AG10803 (cell line): Measurements from ENCODE around the gene PPARGC1A.

Experiments used
- DNase-seq: peaks from one replicate; pipeline ENCODE4 v3.0.0; 2010; ENCODE audit warnings: low read depth
- H3K4me3 ChIP-seq: 2 replicates; pipeline ENCODE4 v1.5.1; 2011; ENCODE audit warnings: mild to moderate bottlenecking, low read length, control low read depth
- TF ChIP-seq, protein P1 (sequence below): conservative IDR thresholded peaks from 2 replicates; pipeline ENCODE4 v1.5.1; 2011; ENCODE audit warnings: mild to moderate bottlenecking, low read length, control low read depth, inconsistent platforms

Gene PPARGC1A

DNA sequence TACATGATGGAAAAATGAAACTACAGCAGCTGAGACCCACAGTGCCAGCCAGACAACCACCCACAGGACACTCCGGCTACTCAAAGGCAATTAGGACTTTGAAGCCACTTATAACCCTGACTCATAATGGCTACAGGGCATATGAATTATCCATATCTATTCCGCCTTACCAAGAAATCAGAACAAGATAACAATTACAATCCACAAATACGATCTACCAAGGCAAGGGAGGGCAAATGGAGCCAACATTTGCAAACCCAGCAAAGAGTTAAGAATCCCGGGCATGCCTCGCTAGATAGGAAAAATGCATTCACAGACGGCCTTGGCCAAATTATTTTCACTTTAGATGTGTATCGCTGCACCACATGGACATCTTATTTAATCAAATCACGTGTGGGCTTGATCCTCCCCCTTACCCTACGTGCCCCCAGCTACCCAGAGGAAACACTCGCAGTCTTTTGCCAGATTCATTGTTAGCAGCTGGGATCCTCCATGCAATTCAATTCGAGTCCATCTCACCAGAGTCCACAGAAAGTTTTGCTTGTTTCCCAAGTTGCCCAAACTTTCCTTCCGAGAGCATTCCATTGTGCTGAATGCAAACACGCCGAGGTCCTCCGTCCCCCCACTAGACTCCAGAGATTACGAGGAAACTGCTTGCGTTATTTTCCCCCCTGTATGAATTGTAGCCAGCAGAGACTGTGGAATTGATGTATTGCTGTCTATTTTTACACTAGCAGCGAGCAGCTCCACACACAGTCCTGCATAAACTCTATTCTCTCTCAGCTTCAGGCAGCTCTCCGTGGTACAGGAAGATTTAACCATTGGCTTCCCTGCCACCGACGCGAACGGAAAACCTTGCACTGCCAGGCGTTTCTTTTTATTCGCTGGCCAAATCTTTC, 1.2 kb downstream of the PPARGC1A start:
- TF ChIP-seq, protein P1, sequence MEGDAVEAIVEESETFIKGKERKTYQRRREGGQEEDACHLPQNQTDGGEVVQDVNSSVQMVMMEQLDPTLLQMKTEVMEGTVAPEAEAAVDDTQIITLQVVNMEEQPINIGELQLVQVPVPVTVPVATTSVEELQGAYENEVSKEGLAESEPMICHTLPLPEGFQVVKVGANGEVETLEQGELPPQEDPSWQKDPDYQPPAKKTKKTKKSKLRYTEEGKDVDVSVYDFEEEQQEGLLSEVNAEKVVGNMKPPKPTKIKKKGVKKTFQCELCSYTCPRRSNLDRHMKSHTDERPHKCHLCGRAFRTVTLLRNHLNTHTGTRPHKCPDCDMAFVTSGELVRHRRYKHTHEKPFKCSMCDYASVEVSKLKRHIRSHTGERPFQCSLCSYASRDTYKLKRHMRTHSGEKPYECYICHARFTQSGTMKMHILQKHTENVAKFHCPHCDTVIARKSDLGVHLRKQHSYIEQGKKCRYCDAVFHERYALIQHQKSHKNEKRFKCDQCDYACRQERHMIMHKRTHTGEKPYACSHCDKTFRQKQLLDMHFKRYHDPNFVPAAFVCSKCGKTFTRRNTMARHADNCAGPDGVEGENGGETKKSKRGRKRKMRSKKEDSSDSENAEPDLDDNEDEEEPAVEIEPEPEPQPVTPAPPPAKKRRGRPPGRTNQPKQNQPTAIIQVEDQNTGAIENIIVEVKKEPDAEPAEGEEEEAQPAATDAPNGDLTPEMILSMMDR, result no peak
- peak overlapping the region; percentile 60 for H3K4me3 ChIP-seq

DNA sequence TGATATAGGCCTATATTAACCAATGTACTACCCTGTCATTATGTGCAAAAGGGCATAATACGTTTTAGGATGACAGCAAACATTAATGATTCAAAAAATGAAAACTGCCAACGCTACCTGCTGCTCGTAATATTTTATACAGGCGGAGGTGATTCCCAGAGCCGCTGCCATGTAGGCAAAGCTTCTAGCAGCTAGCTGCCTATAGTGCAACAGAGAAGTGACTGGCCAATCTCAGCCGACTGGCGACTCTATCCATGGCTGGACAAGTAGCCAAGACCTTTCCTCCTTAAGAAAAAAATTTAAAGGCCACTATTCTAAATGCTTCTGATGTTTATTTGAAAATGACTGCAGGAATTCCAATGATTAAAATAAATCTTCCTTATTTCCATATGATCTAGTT, 1.9 kb downstream of the PPARGC1A start:
- DNase-seq, result no peak
- peak overlapping the region; percentile 60 for H3K4me3 ChIP-seq
- TF ChIP-seq, protein P1, result no peak

More for the DNA sequence above, 1.2 kb downstream of the PPARGC1A start:
- peak; percentile 68 for DNase-seq

DNA sequence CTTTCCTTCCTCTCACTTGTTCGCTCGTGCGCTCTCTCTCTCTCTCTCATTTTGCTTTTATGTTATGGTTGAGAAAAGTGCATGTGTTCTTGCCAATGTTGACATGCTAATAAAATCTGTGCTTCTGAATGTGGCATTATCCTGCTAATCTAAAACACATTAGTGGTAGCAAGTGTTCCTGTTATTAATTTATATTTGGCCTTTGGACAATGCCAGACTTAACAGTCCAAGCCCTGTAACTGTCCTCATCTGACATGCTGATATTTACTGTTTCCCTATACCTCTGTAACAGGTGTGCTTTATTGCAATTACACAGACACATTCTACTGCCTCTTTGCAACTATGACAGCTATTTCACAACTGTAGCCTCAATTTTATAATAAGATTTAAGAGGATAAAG, 2.7 kb downstream of the PPARGC1A start:
- TF ChIP-seq, protein P1, result no peak
- no peak overlapping the region for H3K4me3 ChIP-seq
- DNase-seq, result no peak

DNA sequence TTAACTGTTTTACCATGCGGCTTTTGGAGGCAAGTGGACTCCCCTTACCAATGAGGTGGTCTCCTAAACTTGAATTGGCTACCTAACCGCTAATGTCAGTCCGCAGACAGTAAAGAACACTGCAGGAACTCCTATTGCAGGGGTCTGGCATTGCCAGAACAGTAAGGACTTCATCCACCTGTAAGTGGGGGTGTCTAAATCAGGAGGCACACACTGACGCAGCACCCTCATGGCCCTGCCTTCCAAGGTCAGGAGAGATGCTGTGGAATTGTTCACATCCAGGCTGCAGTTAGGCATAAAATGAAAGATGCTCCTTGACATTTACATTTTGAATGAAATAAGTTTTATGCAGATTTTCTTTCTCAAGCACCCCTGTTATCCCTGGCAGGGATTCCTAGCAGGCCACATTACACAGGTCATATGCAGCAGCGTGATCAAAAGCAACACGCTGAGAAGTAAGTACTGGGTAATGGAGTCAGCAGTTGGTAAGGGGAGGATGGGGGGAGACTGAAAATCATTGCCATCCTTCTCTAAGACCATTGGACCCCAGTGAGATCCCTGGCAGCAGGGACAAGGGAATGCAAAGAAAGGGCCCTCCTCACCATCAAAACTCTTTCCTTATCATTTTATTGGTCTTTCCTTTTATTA, 3.8 kb downstream of the PPARGC1A start:
- DNase-seq, result no peak
- TF ChIP-seq, protein P1, result no peak
- H3K4me3 ChIP-seq, result no peak overlapping the region

DNA sequence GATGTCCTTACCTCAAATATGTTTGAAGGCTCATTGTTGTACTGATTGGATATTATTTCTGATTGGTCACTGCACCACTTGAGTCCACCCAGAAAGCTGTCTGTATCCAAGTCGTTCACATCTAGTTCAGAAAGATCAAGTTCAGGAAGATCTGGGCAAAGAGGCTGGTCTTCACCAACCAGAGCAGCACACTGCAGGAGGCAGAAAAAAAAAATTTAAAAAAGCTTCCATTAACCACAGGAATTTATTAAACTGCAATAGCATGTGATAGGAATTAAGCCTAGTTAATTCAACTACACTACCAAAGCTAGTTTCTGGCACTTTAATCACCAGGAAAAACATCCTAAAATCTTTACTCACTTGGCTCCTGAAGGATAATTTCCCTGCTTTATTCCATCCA, 5.1 kb downstream of the PPARGC1A start:
- no peak overlapping the region for H3K4me3 ChIP-seq
- peak; percentile 29 for DNase-seq
- TF ChIP-seq, protein P1, result no peak

DNA sequence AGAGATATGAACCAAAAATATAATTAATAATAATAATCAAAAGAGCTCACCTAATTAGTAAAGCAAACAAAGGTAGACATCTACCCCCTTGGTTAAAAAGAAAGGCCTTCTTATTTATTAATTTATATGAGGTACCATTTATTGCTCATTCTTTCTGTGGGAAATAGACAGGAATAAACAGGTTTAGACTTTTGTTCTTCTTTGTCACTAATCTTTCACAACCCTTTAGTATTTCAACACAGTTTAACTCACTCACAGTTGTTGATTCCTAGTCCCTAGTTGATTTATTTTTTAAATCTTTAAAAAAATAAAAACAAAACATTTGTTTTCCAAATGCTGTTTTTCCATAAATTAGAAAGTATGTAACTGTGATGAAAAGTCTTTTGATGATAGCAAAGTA, 5.6 kb downstream of the PPARGC1A start:
- TF ChIP-seq, protein P1, result no peak
- no peak overlapping the region for H3K4me3 ChIP-seq
- DNase-seq, result no peak
